Endodermal cell (in vitro differentiated cells): Measurements from ENCODE around the gene PPP1R16B. TPM values are rescaled to one million over a fixed set of nuclear protein-coding genes. Genes with fewer than 3 reads are reported as not detected.

ENCODE experiments used
- DNase-seq: peaks from one replicate; pipeline ENCODE4 v3.0.0-alpha.2; 2017
- H3K27ac ChIP-seq: 2 replicates; pipeline ENCODE4 v1.5.1; 2013; ENCODE audit warnings: mild to moderate bottlenecking, low read depth, low read length, moderate library complexity
- H3K27me3 ChIP-seq: 2 replicates; pipeline ENCODE4 v1.6.1; 2013; ENCODE audit warnings: mild to moderate bottlenecking, low read length, moderate library complexity; ENCODE audit not compliant: insufficient read depth, control insufficient read depth, poor library complexity, severe bottlenecking
- H3K36me3 ChIP-seq: 2 replicates; pipeline ENCODE4 v1.7.0; 2013; ENCODE audit warnings: mild to moderate bottlenecking, low read length, moderate library complexity; ENCODE audit not compliant: control insufficient read depth, insufficient read depth
- H3K4me1 ChIP-seq: one replicate; pipeline ENCODE4 v1.7.0; 2013; ENCODE audit warnings: low read length; ENCODE audit not compliant: control insufficient read depth, insufficient read depth
- H3K4me3 ChIP-seq: 2 replicates; pipeline ENCODE4 v1.5.1; 2013; ENCODE audit warnings: mild to moderate bottlenecking, low read length, moderate library complexity
- H3K9ac ChIP-seq: 2 replicates; pipeline ENCODE4 v1.6.1; 2013; ENCODE audit warnings: mild to moderate bottlenecking, low read length, moderate library complexity; ENCODE audit not compliant: poor library complexity, severe bottlenecking; ENCODE audit errors: extremely low read depth
- H3K9me3 ChIP-seq: 2 replicates; pipeline ENCODE4 v1.6.1; 2013; ENCODE audit warnings: mild to moderate bottlenecking, low read length, moderate library complexity; ENCODE audit not compliant: control insufficient read depth
- H3K27ac Mint-ChIP-seq: 2 replicates; pipeline ENCODE4 v1.8.0; 2020; ENCODE audit warnings: mixed read lengths
- H3K27me3 Mint-ChIP-seq: 2 replicates; pipeline ENCODE4 v1.8.0; 2021; ENCODE audit warnings: mild to moderate bottlenecking, mixed read lengths; ENCODE audit not compliant: insufficient read depth
- H3K36me3 Mint-ChIP-seq: 2 replicates; pipeline ENCODE4 v1.8.0; 2020; ENCODE audit warnings: low read depth, mixed read lengths
- H3K4me1 Mint-ChIP-seq: 2 replicates; pipeline ENCODE4 v1.8.0; 2020; ENCODE audit warnings: mixed read lengths
- H3K4me3 Mint-ChIP-seq: 2 replicates; pipeline ENCODE4 v1.8.0; 2020; ENCODE audit warnings: mild to moderate bottlenecking, moderate library complexity, mixed read lengths
- H3K9me3 Mint-ChIP-seq: 2 replicates; pipeline ENCODE4 v1.8.0; 2020; ENCODE audit warnings: mild to moderate bottlenecking, mixed read lengths
- CTCF ChIP-seq: fragments of 200-600 bp; sonication (generic); conservative IDR thresholded peaks from 2 replicates; pipeline ENCODE4 v1.5.0; 2021; ENCODE audit warnings: antibody characterized with exemption, mild to moderate bottlenecking
- WGBS, 2 experiments: methylation state at CpG; one replicate each; pipeline versions ENCODE4 v1.1.5 to v1.1.7; 2013; ENCODE audit warnings: missing lambda C conversion rate in 2 of 2, mixed read lengths in 1 of 2; ENCODE audit not compliant: insufficient coverage in 1 of 2, insufficient read length in 1 of 2; 5-methylcytosine and 5-hydroxymethylcytosine counted together
- total RNA-seq, 2 donors: library from RNA; stranded (reverse); fragmentation: NEBNext Ultra II Directional in 1 of 2; extraction: Animal tissue kit (Norgen Biotek cat#: 25700) in 1 of 2; gene quantifications; 2 replicates in 1 of 2; 3 replicates in 1 of 2; pipeline ENCODE4 v1.2.1, GENCODE V29; 2021

PPP1R16B gene
- total RNA-seq, 2 donors from 2014 or later, result 6.7 to 15.3 TPM

- H3K36me3 ChIP-seq, result peaks cover 76% of the 10 kb centered on the region
- 90 to 92% methylated on average over 9 to 11 of the region's 11 CpGs for WGBS, 2 experiments
- H3K4me3 Mint-ChIP-seq, result no peak overlapping the region
- H3K27ac ChIP-seq, result no peak overlapping the region
- no peak for TF ChIP-seq CTCF
- H3K9me3 ChIP-seq, result no peaks in the 10 kb centered on the region
- peaks cover 81% of the 10 kb centered on the region for H3K36me3 Mint-ChIP-seq
- H3K27ac Mint-ChIP-seq, result no peak overlapping the region
- H3K4me3 ChIP-seq, result no peak overlapping the region
- no peak overlapping the region for H3K9ac ChIP-seq
- peaks cover 4% of the 10 kb centered on the region for H3K4me1 ChIP-seq
- H3K4me1 Mint-ChIP-seq, result peaks cover 7% of the 10 kb centered on the region
- H3K27me3 ChIP-seq, result no peaks in the 10 kb centered on the region
- no peaks in the 10 kb centered on the region for H3K9me3 Mint-ChIP-seq
- DNase-seq, result no peak
- H3K27me3 Mint-ChIP-seq, result no peaks in the 10 kb centered on the region
Observed at GRCh38 chr20:38764567-38765318, 40.8 kb upstream of the PPP1R16B start.

GRCh38 chr20:38766071-38766470 is 39.4 kb upstream of the PPP1R16B start:
- H3K27ac ChIP-seq, result no peak overlapping the region
- no peak for TF ChIP-seq CTCF

GRCh38 chr20:38769376-38770295 is 35.9 kb upstream of the PPP1R16B start:
- Histone ChIP-seq H3K4me3 (no peak overlapping the region), H3K9me3 (peaks cover 16% of the 10 kb centered on the region), H3K36me3 (peaks cover 84% of the 10 kb centered on the region), H3K27ac (no peak overlapping the region), H3K9ac (no peak overlapping the region), H3K27me3 (no peaks in the 10 kb centered on the region), H3K4me1 (peaks cover 4% of the 10 kb centered on the region)
- Mint-ChIP-seq H3K4me3 (no peak overlapping the region), H3K27me3 (no peaks in the 10 kb centered on the region), H3K27ac (no peak overlapping the region), H3K4me1 (peaks cover 7% of the 10 kb centered on the region), H3K36me3 (peaks cover 77% of the 10 kb centered on the region), H3K9me3 (peaks cover 19% of the 10 kb centered on the region)
- DNase-seq, result no peak
- 95 to 97% methylated on average over 11 of the region's 13 CpGs for WGBS, 2 experiments
- TF ChIP-seq CTCF, result no peak

More at GRCh38 chr20:38766071-38766470, 39.4 kb upstream of the PPP1R16B start:
- no peaks in the 10 kb centered on the region for H3K9me3 ChIP-seq
- peaks cover 77% of the 10 kb centered on the region for H3K36me3 ChIP-seq
- H3K27me3 ChIP-seq, result no peaks in the 10 kb centered on the region
- 92 to 98% methylated on average over 3 to 4 of the region's 4 CpGs for WGBS, 2 experiments
- no peak overlapping the region for H3K4me3 ChIP-seq
- DNase-seq, result no peak
- Mint-ChIP-seq H3K4me1 (peaks cover 7% of the 10 kb centered on the region), H3K36me3 (peaks cover 73% of the 10 kb centered on the region), H3K9me3 (no peaks in the 10 kb centered on the region), H3K4me3 (no peak overlapping the region), H3K27ac (no peak overlapping the region), H3K27me3 (no peaks in the 10 kb centered on the region)
- H3K9ac ChIP-seq, result no peak overlapping the region
- H3K4me1 ChIP-seq, result peaks cover 4% of the 10 kb centered on the region
